ENCODE data around the gene TRAF3. TPM values are rescaled to one million over a fixed set of nuclear protein-coding genes. Genes with fewer than 3 reads are reported as not detected.
A peak's percentile ranks its signal among the peaks of the same experiment; 100 is the strongest.

The TRAF3 gene
- total RNA-seq, 2 experiments from 2014 or later, result 39.1 to 40.2 TPM

DNA sequence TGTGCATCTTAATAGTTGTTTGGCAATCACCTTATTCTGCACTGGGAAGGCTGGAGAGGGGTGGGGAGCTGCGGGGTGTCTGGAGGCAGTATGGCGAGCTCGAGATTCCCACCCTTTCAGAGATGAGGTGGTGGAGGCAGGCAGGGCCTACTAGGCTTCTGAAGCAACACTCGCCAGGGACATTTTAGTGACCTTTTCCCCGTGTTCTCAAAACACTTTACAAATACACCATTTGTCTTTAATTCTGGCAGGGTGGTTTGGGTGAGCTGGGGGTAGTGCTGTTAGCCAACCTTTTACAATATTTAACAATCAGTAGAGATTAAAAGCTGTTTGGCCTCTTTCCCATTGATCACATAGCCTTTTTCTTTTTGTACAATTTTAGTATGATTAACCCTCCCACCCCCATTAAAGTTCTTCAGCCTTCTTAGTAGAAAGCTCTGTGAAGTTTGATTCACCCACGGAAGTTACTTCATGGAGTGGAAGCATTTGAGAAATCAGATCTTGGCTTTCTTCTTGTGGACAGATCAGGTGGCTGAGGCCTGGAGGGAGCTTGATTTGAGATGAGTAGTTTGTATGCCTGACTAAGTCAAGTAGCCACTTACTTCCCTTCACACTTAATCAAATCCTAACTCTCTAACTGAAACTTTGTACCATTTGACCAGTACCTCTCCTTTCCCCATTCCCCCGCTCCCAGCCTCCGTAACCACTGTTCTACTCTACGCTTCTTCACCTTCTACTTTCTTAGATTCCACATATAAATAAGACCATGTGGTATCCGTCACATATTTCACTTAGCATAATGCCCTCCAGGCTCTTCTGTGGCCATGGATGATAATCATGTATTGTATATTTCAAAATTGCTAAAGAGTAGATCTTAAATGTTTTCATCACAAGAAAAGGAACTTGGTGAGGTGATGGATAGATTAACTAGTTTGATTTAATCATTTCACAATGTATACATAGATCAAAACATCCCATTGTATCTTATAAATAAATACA, 41.0 kb downstream of the TRAF3 start:
- H3K27ac Mint-ChIP-seq, result peak overlapping the region; percentile 81
- ChIA-PET POLR2A (interaction anchor here (0.7 to 1.7 kb wide), 8 partner anchors 8 to 40 kb away, joined by 3 to 8 read pairs (median 4); no protein-coding TSS in a partner anchor), CTCF (interaction anchor here (1.0 to 1.7 kb wide), 3 partner anchors 10 to 43 kb away, joined by 4 to 5 read pairs (median 5); no protein-coding TSS in a partner anchor)
- intact Hi-C loops (cut with micrococcal nuclease), result loop anchor here (5.0 kb wide), 1 partner anchor 41 kb away; the partner anchor contains the start of gene TRAF3
- peaks cover 43% of the 10 kb centered on the region for H3K36me3 Mint-ChIP-seq (ENCODE audit: low read depth)
- no peaks in the 10 kb centered on the region for H3K9me3 Mint-ChIP-seq
- TF ChIP-seq, protein P1, sequence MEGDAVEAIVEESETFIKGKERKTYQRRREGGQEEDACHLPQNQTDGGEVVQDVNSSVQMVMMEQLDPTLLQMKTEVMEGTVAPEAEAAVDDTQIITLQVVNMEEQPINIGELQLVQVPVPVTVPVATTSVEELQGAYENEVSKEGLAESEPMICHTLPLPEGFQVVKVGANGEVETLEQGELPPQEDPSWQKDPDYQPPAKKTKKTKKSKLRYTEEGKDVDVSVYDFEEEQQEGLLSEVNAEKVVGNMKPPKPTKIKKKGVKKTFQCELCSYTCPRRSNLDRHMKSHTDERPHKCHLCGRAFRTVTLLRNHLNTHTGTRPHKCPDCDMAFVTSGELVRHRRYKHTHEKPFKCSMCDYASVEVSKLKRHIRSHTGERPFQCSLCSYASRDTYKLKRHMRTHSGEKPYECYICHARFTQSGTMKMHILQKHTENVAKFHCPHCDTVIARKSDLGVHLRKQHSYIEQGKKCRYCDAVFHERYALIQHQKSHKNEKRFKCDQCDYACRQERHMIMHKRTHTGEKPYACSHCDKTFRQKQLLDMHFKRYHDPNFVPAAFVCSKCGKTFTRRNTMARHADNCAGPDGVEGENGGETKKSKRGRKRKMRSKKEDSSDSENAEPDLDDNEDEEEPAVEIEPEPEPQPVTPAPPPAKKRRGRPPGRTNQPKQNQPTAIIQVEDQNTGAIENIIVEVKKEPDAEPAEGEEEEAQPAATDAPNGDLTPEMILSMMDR (IDR thresholded peaks at IDR 0.05), result no peak
- no peak for DNase-seq
- H3K4me1 Mint-ChIP-seq (ENCODE audit: low read depth), result peaks cover 79% of the 10 kb centered on the region
- no peak for ATAC-seq
- no peaks in the 10 kb centered on the region for H3K27me3 Mint-ChIP-seq
- H3K4me3 Mint-ChIP-seq, result no peak overlapping the region

DNA sequence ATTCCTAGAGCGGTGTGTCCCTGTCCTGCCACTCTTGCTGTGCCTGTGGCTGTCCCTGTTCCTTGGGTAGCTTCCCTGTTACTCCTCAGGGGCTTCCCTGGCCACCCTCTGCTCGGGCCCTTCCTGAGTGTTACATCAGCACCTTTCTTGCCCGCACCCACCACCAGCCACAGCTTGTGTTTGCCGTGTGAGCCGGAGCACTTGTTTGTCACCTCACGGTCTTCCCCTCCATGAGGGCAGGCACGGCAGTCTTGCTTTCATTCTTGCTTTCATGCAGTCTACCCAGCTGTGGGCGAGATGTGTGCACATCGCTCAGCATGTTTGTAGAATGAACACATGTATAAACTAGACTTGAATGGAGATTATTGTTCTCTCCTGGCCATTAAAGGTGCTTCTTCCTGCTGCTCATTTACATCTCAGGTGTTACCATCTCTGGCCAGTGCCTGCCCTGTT, 42.0 kb downstream of the TRAF3 start:
- Mint-ChIP-seq H3K9me3 (no peaks in the 10 kb centered on the region), H3K4me1 (ENCODE audit: low read depth) (peaks cover 80% of the 10 kb centered on the region), H3K36me3 (ENCODE audit: low read depth) (peaks cover 39% of the 10 kb centered on the region), H3K27ac (peak overlapping the region; percentile 92), H3K4me3 (peak overlapping the region; percentile 55), H3K27me3 (no peaks in the 10 kb centered on the region)
- CTCF ChIA-PET, result interaction anchor here (1.2 to 1.5 kb wide), 2 partner anchors 8 to 15 kb away, joined by 3 to 5 read pairs; no protein-coding TSS in a partner anchor
- DNase-seq (peak; percentile 86), ATAC-seq (peak; percentile 75)
- intact Hi-C loops (cut with micrococcal nuclease), result loop anchor here (5.0 kb wide), 1 partner anchor 42 kb away; the partner anchor contains the start of gene TRAF3
- TF ChIP-seq, protein P1 (IDR thresholded peaks at IDR 0.05), result no peak
- POLR2A ChIA-PET, result interaction anchor here (0.7 to 1.7 kb wide), 8 partner anchors 9 to 45 kb away, joined by 3 to 8 read pairs (median 4); no protein-coding TSS in a partner anchor

DNA sequence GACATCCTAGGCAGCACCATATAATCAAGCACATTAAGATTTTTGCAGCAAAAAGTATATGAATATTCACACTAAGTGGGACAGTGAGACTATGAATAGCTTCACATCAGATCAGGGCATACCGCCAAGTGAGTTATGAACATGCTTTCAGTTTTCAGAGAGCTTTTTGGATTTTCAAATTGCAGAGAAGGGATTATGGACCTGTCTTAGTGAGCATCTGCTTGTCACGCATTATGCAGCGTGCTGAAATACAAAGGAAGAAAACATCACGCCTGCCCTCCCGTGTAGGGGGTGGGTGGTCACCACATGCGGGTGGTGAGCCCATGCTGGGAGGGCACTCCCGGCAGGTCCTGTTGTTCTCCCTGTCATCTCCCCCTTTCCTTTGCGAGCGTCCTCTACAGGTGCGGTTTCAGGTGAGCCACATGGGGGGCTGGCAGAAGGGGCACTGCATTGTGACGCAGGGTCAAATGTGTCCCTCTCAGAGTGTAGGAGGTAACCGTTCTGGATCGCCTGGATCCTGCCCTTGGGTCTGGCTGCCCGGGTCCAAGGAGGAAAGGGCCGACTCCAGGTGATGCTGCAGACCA, 42.6 kb downstream of the TRAF3 start:
- Mint-ChIP-seq H3K4me1 (ENCODE audit: low read depth) (peaks cover 82% of the 10 kb centered on the region), H3K27me3 (no peaks in the 10 kb centered on the region), H3K4me3 (peak overlapping the region; percentile 55), H3K36me3 (ENCODE audit: low read depth) (peaks cover 35% of the 10 kb centered on the region), H3K9me3 (no peaks in the 10 kb centered on the region), H3K27ac (peak overlapping the region; percentile 92)
- intact Hi-C loops (cut with micrococcal nuclease), result loop anchor here (5.0 kb wide), 1 partner anchor 43 kb away; the partner anchor contains the start of gene TRAF3
- CTCF ChIA-PET, result interaction anchor here (0.6 to 1.5 kb wide), 3 partner anchors 9 to 125 kb away, joined by 3 to 5 read pairs (median 3); no protein-coding TSS in a partner anchor
- DNase-seq (no peak), ATAC-seq (peak; percentile 12)
- TF ChIP-seq, protein P1 (IDR thresholded peaks at IDR 0.05), result no peak
- POLR2A ChIA-PET, result interaction anchor here (0.7 to 1.7 kb wide), 7 partner anchors 10 to 45 kb away, joined by 3 to 8 read pairs (median 4); no protein-coding TSS in a partner anchor

DNA sequence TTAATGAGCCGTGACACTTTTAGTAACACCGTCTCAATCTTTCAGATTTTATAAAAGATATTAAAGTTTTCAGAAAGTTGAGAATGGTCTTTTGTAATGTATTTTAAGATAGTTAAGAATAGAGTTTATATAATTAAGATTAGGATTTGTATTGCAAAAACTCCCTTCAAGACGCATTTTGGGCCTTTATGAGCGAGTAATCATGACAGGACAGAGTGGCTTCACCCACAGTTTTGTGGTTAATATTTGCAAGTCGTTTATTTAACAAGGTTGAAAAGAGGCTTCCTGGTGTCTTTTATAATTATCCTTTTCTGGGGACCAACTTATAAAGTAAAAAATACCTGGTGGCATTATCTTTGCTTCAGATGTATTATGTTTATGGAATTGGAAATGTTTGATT, 44.0 kb downstream of the TRAF3 start:
- no peaks in the 10 kb centered on the region for H3K9me3 Mint-ChIP-seq
- DNase-seq (no peak), ATAC-seq (no peak)
- H3K4me1 Mint-ChIP-seq (ENCODE audit: low read depth), result peaks cover 87% of the 10 kb centered on the region
- peak overlapping the region; percentile 16 for H3K4me3 Mint-ChIP-seq
- no peaks in the 10 kb centered on the region for H3K27me3 Mint-ChIP-seq
- H3K27ac Mint-ChIP-seq, result peak overlapping the region; percentile 85
- peaks cover 30% of the 10 kb centered on the region for H3K36me3 Mint-ChIP-seq (ENCODE audit: low read depth)
- TF ChIP-seq, protein P1 (IDR thresholded peaks at IDR 0.05), result no peak
- POLR2A ChIA-PET, result interaction anchor here (0.6 to 2.2 kb wide), 2 partner anchors 38 to 43 kb away, joined by 3 to 6 read pairs; no protein-coding TSS in a partner anchor
- CTCF ChIA-PET, result interaction anchor here (1.9 to 2.0 kb wide), 2 partner anchors 15 to 47 kb away, joined by 7 to 9 read pairs; no protein-coding TSS in a partner anchor
- intact Hi-C loops (cut with micrococcal nuclease), result no loop called here
